Measurements from ENCODE around the gene CXorf49.
"Not testable (repeated sequence)": the region's sequence is repeated elsewhere in the genome, so short reads cannot be mapped to it uniquely, and the experiment has no call there.

CXorf49 gene

DNA sequence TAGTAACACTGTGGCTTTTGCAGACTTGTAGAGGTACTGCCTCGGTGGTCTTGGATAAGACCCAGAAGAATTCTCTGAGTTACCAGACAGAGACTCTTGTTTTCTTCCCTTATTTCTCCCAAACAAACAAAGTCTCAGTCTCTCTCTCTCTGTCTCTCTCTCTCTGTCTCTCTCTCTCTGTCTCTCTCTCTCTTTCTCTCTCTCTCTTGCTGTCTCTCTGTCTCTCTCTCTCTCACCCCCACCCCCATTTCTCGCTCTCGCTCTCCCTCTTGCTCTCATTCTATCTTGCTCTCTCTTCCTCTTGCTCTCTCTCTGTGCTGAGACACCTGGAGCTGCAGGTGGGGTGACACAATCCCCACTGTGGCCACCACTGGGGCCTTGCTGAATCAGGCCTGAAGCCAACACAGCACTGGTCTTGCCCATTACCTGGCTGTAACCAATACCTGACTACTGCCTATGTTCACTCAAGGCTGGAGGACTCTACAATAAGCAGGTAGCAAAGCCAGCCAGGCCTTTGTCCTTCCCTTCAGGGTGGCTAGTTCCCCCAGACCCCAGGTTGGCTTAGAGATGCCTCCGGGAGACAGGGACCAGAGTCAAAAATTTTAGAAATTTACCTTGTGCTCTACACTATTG, 38.4 kb downstream of the CXorf49 start:
- CTCF ChIA-PET = no interaction called here
- TF ChIP-seq, protein P1, sequence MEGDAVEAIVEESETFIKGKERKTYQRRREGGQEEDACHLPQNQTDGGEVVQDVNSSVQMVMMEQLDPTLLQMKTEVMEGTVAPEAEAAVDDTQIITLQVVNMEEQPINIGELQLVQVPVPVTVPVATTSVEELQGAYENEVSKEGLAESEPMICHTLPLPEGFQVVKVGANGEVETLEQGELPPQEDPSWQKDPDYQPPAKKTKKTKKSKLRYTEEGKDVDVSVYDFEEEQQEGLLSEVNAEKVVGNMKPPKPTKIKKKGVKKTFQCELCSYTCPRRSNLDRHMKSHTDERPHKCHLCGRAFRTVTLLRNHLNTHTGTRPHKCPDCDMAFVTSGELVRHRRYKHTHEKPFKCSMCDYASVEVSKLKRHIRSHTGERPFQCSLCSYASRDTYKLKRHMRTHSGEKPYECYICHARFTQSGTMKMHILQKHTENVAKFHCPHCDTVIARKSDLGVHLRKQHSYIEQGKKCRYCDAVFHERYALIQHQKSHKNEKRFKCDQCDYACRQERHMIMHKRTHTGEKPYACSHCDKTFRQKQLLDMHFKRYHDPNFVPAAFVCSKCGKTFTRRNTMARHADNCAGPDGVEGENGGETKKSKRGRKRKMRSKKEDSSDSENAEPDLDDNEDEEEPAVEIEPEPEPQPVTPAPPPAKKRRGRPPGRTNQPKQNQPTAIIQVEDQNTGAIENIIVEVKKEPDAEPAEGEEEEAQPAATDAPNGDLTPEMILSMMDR (conservative IDR thresholded peaks at IDR 0.05; ENCODE audit: low read depth) = no peak
- DNase-seq (ENCODE audit: low spot score) = no peak
- POLR2A ChIA-PET (ENCODE audit: low non-redundant PET) = no interaction called here
- no peak overlapping the region for H3K27ac ChIP-seq

- H3K27ac ChIP-seq; DNase-seq (ENCODE audit: low spot score); POLR2A ChIA-PET (ENCODE audit: low non-redundant PET); CTCF ChIA-PET: not testable (repeated sequence)
These were observed 40.9 kb downstream of the CXorf49 start for GRCh38 chrX:71677195-71677594.

DNA sequence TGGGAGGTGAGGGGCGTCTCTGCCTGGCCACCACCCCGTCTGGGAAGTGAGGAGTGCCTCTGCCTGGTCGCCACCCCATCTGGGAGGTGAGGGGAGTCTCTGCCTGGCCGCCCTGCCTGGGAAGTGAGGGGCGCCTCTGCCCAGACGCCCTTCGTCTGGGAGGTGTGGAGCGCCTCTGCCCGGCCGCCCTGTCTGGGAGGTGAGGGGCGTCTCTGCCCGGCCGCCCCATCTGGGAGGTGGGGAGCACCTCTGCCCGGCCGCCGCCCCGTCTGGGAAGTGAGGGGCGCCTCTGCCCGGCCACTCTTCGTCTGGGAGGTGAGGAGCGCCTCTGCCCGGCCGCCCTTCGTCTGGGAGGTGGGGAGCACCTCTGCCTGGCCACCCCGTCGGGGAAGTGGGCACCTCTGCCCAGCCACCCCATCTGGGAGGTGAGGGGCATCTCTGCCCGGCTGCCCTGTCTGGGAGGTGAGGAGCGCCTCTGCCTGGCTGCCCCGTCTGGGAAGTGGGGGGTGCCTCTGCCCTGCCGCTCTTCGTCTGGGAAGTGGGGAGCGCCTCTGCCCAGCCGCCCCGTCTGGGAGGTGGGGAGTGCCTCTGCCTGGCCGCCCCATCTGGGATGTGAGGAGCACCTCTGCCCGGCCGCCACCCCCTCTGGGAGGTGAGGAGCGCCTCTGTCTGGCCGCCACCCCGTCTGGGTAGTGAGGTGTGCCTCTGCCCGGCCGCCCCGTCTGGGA, 41.9 kb downstream of the CXorf49 start:
- CTCF ChIA-PET; POLR2A ChIA-PET (ENCODE audit: low non-redundant PET); H3K27ac ChIP-seq; DNase-seq (ENCODE audit: low spot score): not testable (repeated sequence)

GRCh38 chrX:71675636-71676035, 42.4 kb downstream of the CXorf49 start:
- DNase-seq (ENCODE audit: low spot score); POLR2A ChIA-PET (ENCODE audit: low non-redundant PET); CTCF ChIA-PET; H3K27ac ChIP-seq: not testable (repeated sequence)

DNA sequence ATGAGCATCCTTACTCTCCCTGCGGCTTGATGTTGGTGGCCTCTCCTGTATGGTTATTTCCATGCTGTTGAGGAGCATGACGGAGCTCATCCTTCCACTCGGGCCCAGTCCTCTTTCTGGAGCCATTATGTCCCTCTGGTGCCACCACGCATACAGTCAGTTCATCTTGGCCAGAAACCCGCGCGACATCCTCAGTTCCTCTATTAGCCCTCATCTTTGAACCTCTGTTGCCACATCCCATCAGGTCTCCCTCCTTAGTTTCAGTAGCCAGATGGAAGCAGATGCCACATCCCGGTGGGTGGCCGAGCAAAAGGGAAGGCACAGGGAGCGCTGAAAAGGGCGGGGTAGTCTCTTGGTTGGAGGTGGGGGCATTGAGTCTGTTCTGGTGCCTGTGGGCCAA, 46.1 kb downstream of the CXorf49 start:
- POLR2A ChIA-PET (ENCODE audit: low non-redundant PET) = no interaction called here

GRCh38 chrX:71671043-71671780, 46.9 kb downstream of the CXorf49 start:
- no peak for DNase-seq (ENCODE audit: low spot score)
- POLR2A ChIA-PET (ENCODE audit: low non-redundant PET) = no interaction called here
- TF ChIP-seq, protein P1 (conservative IDR thresholded peaks at IDR 0.05; ENCODE audit: low read depth) = no peak
- no peak overlapping the region for H3K27ac ChIP-seq
- CTCF ChIA-PET = no interaction called here

More for the DNA sequence above, 46.1 kb downstream of the CXorf49 start:
- CTCF ChIA-PET = no interaction called here
- TF ChIP-seq, protein P1 (conservative IDR thresholded peaks at IDR 0.05; ENCODE audit: low read depth) = no peak
- DNase-seq (ENCODE audit: low spot score) = no peak
- H3K27ac ChIP-seq = no peak overlapping the region

DNA sequence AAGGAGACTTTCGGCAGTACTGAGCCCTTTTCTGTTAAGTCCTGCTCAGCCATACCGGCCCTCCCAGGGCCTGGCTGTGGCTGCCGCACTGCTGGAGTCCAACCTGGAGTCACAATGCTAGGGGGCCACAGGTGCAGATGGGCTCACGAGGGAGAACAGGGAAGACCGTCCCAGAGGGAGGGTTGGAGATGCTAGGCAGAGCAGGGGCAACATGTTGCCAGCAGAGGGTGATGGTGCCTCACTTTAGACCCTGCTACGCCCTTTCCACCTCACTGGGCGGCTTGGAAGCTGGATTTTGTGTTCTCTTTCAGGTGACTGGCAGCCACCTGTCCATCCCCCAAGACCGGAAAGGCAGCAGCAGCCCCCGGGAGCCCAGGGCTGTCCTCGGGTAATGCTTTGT, 48.1 kb downstream of the CXorf49 start:
- CTCF ChIA-PET; H3K27ac ChIP-seq; POLR2A ChIA-PET (ENCODE audit: low non-redundant PET): not testable (repeated sequence)
- DNase-seq (ENCODE audit: low spot score) = peak; percentile 9

DNA sequence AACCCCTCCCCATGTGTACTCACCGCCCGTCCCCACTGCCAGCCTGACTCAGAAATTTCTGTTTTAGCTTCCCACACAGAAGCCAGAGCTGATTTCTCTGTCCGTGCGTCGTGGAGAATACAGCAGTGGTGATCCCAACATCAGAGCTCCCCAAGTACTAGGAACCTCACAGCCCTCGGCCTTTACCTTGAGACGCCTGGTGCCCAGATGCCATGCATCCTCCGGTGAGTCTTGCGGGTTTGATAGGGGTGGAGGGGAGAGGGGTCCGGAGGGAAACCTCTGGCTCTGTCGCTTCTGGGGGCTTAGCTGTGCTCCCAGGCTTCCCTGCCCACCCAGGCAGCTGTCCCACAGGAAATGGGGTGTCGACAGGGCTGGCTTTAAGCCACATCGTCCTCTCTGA, 48.6 kb downstream of the CXorf49 start:
- no peak for DNase-seq (ENCODE audit: low spot score)
- ChIA-PET CTCF (no interaction called here), POLR2A (ENCODE audit: low non-redundant PET) (no interaction called here)
- no peak overlapping the region for H3K27ac ChIP-seq
- TF ChIP-seq, protein P1 (conservative IDR thresholded peaks at IDR 0.05; ENCODE audit: low read depth) = no peak
